A549 (cell line): Measurements from ENCODE around the gene MAP3K5. TPM values are rescaled to one million over a fixed set of nuclear protein-coding genes. Genes with fewer than 3 reads are reported as not detected.

Experiments used
- ATAC-seq, 2 experiments: fragments of 200-7000 bp in 1 of 2; fragments of >200 bp in 1 of 2; cut with Nextera tagmentation in 1 of 2; cut with Tn5 transposase in 1 of 2; 3 replicates each; pipeline versions ENCODE4 v1.8.0 to v1.9.1; 2018 to 2020; ENCODE audit warnings: mild to moderate bottlenecking in 1 of 2, moderate library complexity in 1 of 2
- CTCF ChIA-PET: fragments of 300-600 bp; sonication (Branson Sonifier 250); formaldehyde crosslinking; extraction: SDS; loops from one replicate; lab custom pipeline; 2021; ENCODE audit warnings: antibody characterized with exemption, inconsistent platforms; lab: Yijun Ruan, JAX
- POLR2A ChIA-PET: fragments of 350-600 bp; formaldehyde crosslinking; extraction: SDS; loops from one replicate; lab custom pipeline; 2021; ENCODE audit warnings: antibody characterized with exemption, inconsistent platforms; lab: Yijun Ruan, JAX
- DNase-seq, 2 experiments: peaks; one replicate each; pipeline versions ENCODE4 v3.0.0 to v3.0.0-alpha.2; 2011 to 2016; ENCODE audit warnings: low read depth in 1 of 2, low spot score in 1 of 2
- FAIRE-seq: peaks from 2 replicates; lab custom pipeline; 2011; peaks lifted over from hg19 to GRCh38; lab: Jason Lieb, UNC
- H3K27ac ChIP-seq, 2 experiments: fragments of >200 bp; sonication (Bioruptor Twin); formaldehyde crosslinking; 3 replicates each; pipeline ENCODE4 v1.5.1; 2016 to 2017
- H3K4me1 ChIP-seq: fragments of >200 bp; sonication (Bioruptor Twin); formaldehyde crosslinking; 3 replicates; pipeline ENCODE4 v1.6.1; 2016
- H3K4me2 ChIP-seq: fragments of >200 bp; sonication (Bioruptor Twin); formaldehyde crosslinking; 3 replicates; pipeline ENCODE4 v1.6.1; 2016
- H3K4me3 ChIP-seq: fragments of >200 bp; sonication (Bioruptor Twin); formaldehyde crosslinking; 3 replicates; pipeline ENCODE4 v1.5.1; 2016
- H3K9me3 ChIP-seq: fragments of >200 bp; sonication (Bioruptor Twin); formaldehyde crosslinking; 3 replicates; pipeline ENCODE4 v1.6.1; 2016
- BHLHE40 ChIP-seq: IDR thresholded peaks from 2 replicates; pipeline ENCODE4 v1.6.1; 2012; ENCODE audit warnings: low read depth, low read length, inconsistent platforms
- CBX8 ChIP-seq: fragments of 200-600 bp; sonication (generic); IDR thresholded peaks from 2 replicates; pipeline ENCODE4 v1.6.1; 2016
- ELK1 ChIP-seq: fragments of 150-350 bp; IDR thresholded peaks from 2 replicates; pipeline ENCODE4 v1.6.1; 2014; ENCODE audit warnings: low read depth, mild to moderate bottlenecking, low read length
- FOSL2 ChIP-seq, 2 experiments: fragments of 450-650 bp in 1 of 2; fragments of >200 bp in 1 of 2; sonication (Bioruptor Twin) in 1 of 2; formaldehyde crosslinking; IDR thresholded peaks; 2 replicates each; pipeline versions ENCODE4 v1.5.0 to v1.6.1; 2016 to 2020; ENCODE audit warnings: mild to moderate bottlenecking in 1 of 2, moderate library complexity in 1 of 2
- FOXS1 ChIP-seq: fragments of 250-450 bp; sonication (Bioruptor Pico); IDR thresholded peaks from 2 replicates; pipeline ENCODE4 v1.5.0; 2020; ENCODE audit warnings: mild to moderate bottlenecking, moderate library complexity
- HDAC2 ChIP-seq: fragments of 200-600 bp; sonication (generic); IDR thresholded peaks from 2 replicates; pipeline ENCODE4 v1.6.1; 2016
- HOXB13 ChIP-seq: fragments of 250-450 bp; sonication (Bioruptor Pico); IDR thresholded peaks from 2 replicates; pipeline ENCODE4 v1.5.0; 2020; ENCODE audit warnings: low read depth, mild to moderate bottlenecking, moderate library complexity
- JUNB ChIP-seq: fragments of >200 bp; sonication (Bioruptor Twin); formaldehyde crosslinking; IDR thresholded peaks from 2 replicates; pipeline ENCODE4 v1.6.1; 2016
- KDM5A ChIP-seq: fragments of 200-600 bp; sonication (generic); IDR thresholded peaks from 2 replicates; pipeline ENCODE4 v1.6.1; 2016; ENCODE audit warnings: antibody characterized with exemption, mild to moderate bottlenecking
- MAZ ChIP-seq: fragments of 150-350 bp; IDR thresholded peaks from 2 replicates; pipeline ENCODE4 v1.6.1; 2014; ENCODE audit warnings: antibody characterized with exemption, low read depth, low read length, borderline replicate concordance
- MYC ChIP-seq: IDR thresholded peaks from 2 replicates; pipeline ENCODE4 v1.6.1; 2012; ENCODE audit warnings: mild to moderate bottlenecking, inconsistent platforms, low read length, improper control_type of control experiment, borderline replicate concordance
- NFE2L2 ChIP-seq: fragments of 150-350 bp; conservative IDR thresholded peaks from 2 replicates; pipeline ENCODE4 v1.6.1; 2014; ENCODE audit warnings: low read length
- NPAS2 ChIP-seq: fragments of 250-450 bp; sonication (Bioruptor Pico); IDR thresholded peaks from 2 replicates; pipeline ENCODE4 v1.8.0; 2022; ENCODE audit warnings: mild to moderate bottlenecking, moderate library complexity, borderline replicate concordance
- PBX3 ChIP-seq: IDR thresholded peaks from 2 replicates; pipeline ENCODE4 v1.6.1; 2012
- POLR2A ChIP-seq: IDR thresholded peaks from 2 replicates; pipeline ENCODE4 v1.6.1; 2012; ENCODE audit warnings: mild to moderate bottlenecking, low read length
- POLR2AphosphoS2 ChIP-seq: conservative IDR thresholded peaks from 2 replicates; pipeline ENCODE4 v1.6.1; 2012; ENCODE audit warnings: low read length, improper control_type of control experiment, inconsistent platforms
- RNF2 ChIP-seq: fragments of 200-600 bp; sonication (generic); IDR thresholded peaks from 2 replicates; pipeline ENCODE4 v1.6.1; 2016; ENCODE audit warnings: low read depth, mild to moderate bottlenecking, antibody characterized with exemption, moderate library complexity, borderline replicate concordance
- SMC3 ChIP-seq: fragments of >200 bp; sonication (Bioruptor Twin); formaldehyde crosslinking; IDR thresholded peaks from 3 replicates; pipeline ENCODE4 v1.6.1; 2018; ENCODE audit warnings: inconsistent platforms
- SREBF2 ChIP-seq: fragments of 450-650 bp; IDR thresholded peaks from 2 replicates; pipeline ENCODE4 v1.6.1; 2014; ENCODE audit warnings: mild to moderate bottlenecking, moderate library complexity
- ZC3H11A ChIP-seq: fragments of 450-650 bp; IDR thresholded peaks from 2 replicates; pipeline ENCODE4 v1.6.1; 2014; ENCODE audit warnings: antibody characterized with exemption, mild to moderate bottlenecking
- ZFP36 ChIP-seq: fragments of 450-650 bp; IDR thresholded peaks from 2 replicates; pipeline ENCODE4 v1.6.1; 2014; ENCODE audit warnings: borderline replicate concordance; ENCODE audit not compliant: partially characterized antibody
- ZSCAN20 ChIP-seq: fragments of 250-450 bp; sonication (Bioruptor Pico); IDR thresholded peaks from 2 replicates; pipeline ENCODE4 v1.8.0; 2022; ENCODE audit warnings: mild to moderate bottlenecking, moderate library complexity
- WGBS: methylation state at CpG from one replicate; pipeline ENCODE4 v1.1.6; 2017; ENCODE audit errors: missing lambda C conversion rate; 5-methylcytosine and 5-hydroxymethylcytosine counted together
- polyA plus RNA-seq, 4 experiments: library from polyadenylated mRNA; depleted of rRNA in 3 of 4; stranded (reverse); fragments of >200 nt; fragmentation: RNase III in 1 of 4; extraction: RNeasy Plus Mini Kit Qiagen cat#74134 plus additional on column Dnase treatment in 1 of 4; gene quantifications; 2 replicates in 3 of 4; 3 replicates in 1 of 4; pipeline ENCODE4 v1.2.3, GENCODE V29; 2011 to 2017
- TF ChIP-seq, protein P1 (sequence below): IDR thresholded peaks from 2 replicates; pipeline ENCODE4 v1.6.1; 2012; ENCODE audit warnings: low read depth, borderline replicate concordance
- TF ChIP-seq, protein P2 (sequence below): fragments of >200 bp; sonication (Bioruptor Twin); formaldehyde crosslinking; IDR thresholded peaks from 3 replicates; pipeline ENCODE4 v1.5.1; 2016
- TF ChIP-seq, protein P3 (sequence below): IDR thresholded peaks from 2 replicates; pipeline ENCODE4 v1.6.1; 2012

The MAP3K5 gene
- polyA plus RNA-seq, 2 of the 4 experiments (the other 2 are of a cell fraction), result 2.1 to 4.1 TPM

DNA sequence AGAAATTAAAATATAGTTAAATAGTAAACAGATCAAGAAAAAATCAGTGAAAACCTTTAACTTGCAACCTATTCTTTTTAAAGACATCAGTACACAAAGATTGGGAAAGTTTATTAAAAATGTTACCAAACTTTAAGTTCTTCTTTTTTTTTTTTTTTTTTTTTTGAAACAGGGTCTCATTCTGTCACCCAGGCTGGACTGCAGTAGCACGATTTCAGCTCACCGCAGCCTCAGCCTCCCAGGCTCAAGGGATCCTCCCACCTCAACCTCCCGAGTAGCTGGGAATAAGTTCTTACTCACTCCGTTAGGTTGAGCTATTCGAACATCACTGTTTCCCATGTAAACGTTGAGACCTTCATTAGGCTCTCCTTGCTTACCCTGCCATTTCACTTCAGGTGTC is 5.6 kb downstream of the MAP3K5 start (continued):
- no peak for TF ChIP-seq PBX3
- no peak for TF ChIP-seq POLR2AphosphoS2
- TF ChIP-seq, protein P1, sequence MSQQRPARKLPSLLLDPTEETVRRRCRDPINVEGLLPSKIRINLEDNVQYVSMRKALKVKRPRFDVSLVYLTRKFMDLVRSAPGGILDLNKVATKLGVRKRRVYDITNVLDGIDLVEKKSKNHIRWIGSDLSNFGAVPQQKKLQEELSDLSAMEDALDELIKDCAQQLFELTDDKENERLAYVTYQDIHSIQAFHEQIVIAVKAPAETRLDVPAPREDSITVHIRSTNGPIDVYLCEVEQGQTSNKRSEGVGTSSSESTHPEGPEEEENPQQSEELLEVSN, result no peak
- TF ChIP-seq CBX8, result no peak
- no peak for TF ChIP-seq FOXS1 (CRISPR knock-in tag)
- no peak for TF ChIP-seq NPAS2 (CRISPR knock-in tag)
- TF ChIP-seq HOXB13 (CRISPR knock-in tag), result no peak
- TF ChIP-seq ZC3H11A, result no peak
- no peak for TF ChIP-seq FOSL2 (IDR thresholded peaks at IDR 0.05)
- no peak for TF ChIP-seq FOSL2 (CRISPR knock-in tag; IDR thresholded peaks at IDR 0.05)
- no peak for TF ChIP-seq RNF2
- no peak for TF ChIP-seq MAZ
- TF ChIP-seq SREBF2, result no peak

DNA sequence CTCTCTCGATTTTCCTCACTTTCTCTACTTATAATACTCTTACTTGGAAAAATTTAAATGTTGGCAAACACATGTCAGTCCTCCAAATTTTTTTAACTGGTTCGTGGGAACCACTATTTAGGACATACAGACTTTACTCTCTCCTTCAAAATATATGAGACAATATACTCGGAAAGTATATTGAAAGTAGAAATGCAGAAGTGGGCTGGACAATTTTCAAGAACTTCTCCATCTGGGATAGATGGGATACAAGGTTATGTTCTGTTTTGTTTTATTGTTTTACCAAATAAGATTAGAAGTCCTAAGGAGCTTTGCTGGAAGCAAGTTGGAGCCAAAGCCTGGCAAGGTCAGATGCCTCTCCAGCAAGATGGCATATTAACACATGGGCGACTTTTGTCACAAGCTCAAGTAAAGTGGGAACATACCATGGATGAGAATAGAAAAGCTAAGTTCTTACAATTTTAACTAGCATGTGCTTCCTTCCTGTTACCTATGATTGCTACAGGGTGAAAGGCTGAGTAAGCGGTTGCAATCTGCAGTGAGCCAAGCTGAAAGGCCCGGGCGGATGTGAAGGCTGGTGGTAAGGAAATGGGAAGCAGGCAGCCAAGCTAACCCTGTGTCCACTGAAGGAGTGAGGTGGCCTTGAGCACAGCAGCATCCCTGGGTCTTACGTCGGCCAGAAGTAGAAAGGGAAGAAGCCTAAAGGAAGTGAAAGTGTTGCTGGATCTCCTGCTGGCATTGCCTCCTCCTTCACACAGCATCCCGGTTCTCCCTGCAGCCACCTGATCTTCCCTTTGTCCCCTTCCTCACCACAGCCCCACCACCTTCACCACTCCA is 7.1 kb downstream of the MAP3K5 start:
- CTCF ChIA-PET, result interaction anchor here (2.3 kb wide), 1 partner anchor 141 kb away, joined by 16 read pairs; no protein-coding TSS in a partner anchor
- FAIRE-seq (no peak), DNase-seq (no peak), ATAC-seq (no peak)
- 80% methylated on average over 10 of the region's 10 CpGs for WGBS
- H3K27ac ChIP-seq, result no peak overlapping the region
- TF ChIP-seq FOXS1 (CRISPR knock-in tag) (no peak), ZSCAN20 (CRISPR knock-in tag) (no peak), POLR2A (no peak), MYC (no peak), KDM5A (no peak), HDAC2 (no peak), FOSL2 (IDR thresholded peaks at IDR 0.05) (no peak), FOSL2 (CRISPR knock-in tag; IDR thresholded peaks at IDR 0.05) (no peak), ZFP36 (no peak), SREBF2 (no peak), NFE2L2 (no peak)
- H3K4me2 ChIP-seq, result no peak overlapping the region
- H3K4me3 ChIP-seq, result no peak overlapping the region
- H3K4me1 ChIP-seq, result peaks cover 12% of the 10 kb centered on the region; the same call in 2 of the 3 replicates
- POLR2A ChIA-PET, result no interaction called here
- H3K9me3 ChIP-seq, result no peaks in the 10 kb centered on the region

DNA sequence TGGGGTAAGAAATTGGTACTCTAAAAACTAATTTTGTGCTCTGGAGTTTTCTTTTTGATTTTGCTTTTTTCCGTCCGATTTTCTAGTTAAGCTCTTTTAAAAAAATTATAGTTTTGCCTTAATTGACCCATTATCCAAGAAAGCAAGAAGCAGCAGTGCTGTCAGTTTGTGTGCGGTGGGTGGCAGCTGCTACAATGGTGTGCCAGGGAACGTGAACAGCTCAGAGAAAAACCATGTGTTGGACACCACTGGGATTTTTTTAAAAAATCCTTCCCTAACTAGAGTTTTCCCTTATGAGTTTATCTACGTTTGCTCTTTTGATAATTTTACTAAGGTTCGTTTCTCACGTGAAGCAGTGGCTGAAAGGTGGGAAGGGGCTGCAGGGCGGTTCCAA is 8.0 kb downstream of the MAP3K5 start:
- CTCF ChIA-PET, result interaction anchor here (2.4 kb wide), 1 partner anchor 8 kb away, joined by 7 read pairs; the partner anchor contains the start of gene MAP3K5
- POLR2A ChIA-PET, result no interaction called here
- no peak for FAIRE-seq

More for the DNA sequence above, 8.0 kb downstream of the MAP3K5 start:
- no peak for TF ChIP-seq SMC3
- TF ChIP-seq NPAS2 (CRISPR knock-in tag), result no peak
- no peak for TF ChIP-seq BHLHE40
- TF ChIP-seq JUNB, result no peak
- TF ChIP-seq, protein P2, sequence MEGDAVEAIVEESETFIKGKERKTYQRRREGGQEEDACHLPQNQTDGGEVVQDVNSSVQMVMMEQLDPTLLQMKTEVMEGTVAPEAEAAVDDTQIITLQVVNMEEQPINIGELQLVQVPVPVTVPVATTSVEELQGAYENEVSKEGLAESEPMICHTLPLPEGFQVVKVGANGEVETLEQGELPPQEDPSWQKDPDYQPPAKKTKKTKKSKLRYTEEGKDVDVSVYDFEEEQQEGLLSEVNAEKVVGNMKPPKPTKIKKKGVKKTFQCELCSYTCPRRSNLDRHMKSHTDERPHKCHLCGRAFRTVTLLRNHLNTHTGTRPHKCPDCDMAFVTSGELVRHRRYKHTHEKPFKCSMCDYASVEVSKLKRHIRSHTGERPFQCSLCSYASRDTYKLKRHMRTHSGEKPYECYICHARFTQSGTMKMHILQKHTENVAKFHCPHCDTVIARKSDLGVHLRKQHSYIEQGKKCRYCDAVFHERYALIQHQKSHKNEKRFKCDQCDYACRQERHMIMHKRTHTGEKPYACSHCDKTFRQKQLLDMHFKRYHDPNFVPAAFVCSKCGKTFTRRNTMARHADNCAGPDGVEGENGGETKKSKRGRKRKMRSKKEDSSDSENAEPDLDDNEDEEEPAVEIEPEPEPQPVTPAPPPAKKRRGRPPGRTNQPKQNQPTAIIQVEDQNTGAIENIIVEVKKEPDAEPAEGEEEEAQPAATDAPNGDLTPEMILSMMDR, result no peak
- TF ChIP-seq, protein P3, sequence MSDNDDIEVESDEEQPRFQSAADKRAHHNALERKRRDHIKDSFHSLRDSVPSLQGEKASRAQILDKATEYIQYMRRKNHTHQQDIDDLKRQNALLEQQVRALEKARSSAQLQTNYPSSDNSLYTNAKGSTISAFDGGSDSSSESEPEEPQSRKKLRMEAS, result no peak
- TF ChIP-seq ELK1, result no peak
- no peak overlapping the region for H3K4me2 ChIP-seq
- no peaks in the 10 kb centered on the region for H3K9me3 ChIP-seq
- H3K4me1 ChIP-seq, result peaks cover 12% of the 10 kb centered on the region; the same call in 2 of the 3 replicates
- H3K27ac ChIP-seq, result no peak overlapping the region
- H3K4me3 ChIP-seq, result no peak overlapping the region
- no peak for DNase-seq
- no peak for ATAC-seq
- 89% methylated on average over 8 of the region's 8 CpGs for WGBS
